Measurements from ENCODE around the gene NCDN.
A peak's percentile ranks its signal among the peaks of the same experiment; 100 is the strongest.

NCDN gene, protein sequence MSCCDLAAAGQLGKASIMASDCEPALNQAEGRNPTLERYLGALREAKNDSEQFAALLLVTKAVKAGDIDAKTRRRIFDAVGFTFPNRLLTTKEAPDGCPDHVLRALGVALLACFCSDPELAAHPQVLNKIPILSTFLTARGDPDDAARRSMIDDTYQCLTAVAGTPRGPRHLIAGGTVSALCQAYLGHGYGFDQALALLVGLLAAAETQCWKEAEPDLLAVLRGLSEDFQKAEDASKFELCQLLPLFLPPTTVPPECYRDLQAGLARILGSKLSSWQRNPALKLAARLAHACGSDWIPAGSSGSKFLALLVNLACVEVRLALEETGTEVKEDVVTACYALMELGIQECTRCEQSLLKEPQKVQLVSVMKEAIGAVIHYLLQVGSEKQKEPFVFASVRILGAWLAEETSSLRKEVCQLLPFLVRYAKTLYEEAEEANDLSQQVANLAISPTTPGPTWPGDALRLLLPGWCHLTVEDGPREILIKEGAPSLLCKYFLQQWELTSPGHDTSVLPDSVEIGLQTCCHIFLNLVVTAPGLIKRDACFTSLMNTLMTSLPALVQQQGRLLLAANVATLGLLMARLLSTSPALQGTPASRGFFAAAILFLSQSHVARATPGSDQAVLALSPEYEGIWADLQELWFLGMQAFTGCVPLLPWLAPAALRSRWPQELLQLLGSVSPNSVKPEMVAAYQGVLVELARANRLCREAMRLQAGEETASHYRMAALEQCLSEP

GRCh38 chr1:35557611-35558373 is at the start of gene NCDN:
Gene NCDN, plus strand, starts transcription at chr1:35557799. Its CDS starts 392 bp downstream, at chr1:35558191.
- peak; percentile 96 to 97 for DNase-seq (ENCODE audit: low read depth in 2 of 2)

DNA sequence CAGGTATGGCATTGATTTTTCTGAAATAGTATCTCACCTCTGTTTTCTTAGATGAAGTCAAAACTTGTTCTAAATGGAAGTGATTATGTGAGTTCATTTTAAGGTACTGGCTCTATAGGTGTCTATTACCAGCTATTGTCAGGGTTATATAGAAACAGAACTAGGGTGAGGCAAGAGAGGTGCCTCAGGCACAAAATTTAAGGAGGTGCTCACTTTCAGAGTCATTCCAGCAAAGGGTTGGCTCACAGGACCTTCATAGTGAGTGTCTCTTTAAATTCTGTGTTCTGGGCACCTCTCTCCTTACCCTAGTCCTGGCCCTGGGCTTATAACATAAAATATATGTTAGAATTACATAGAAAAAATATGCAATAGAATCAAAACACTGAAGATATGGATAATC is 49.7 kb upstream of the NCDN start:
- DNase-seq (ENCODE audit: low read depth in 2 of 2) = no peak

DNA sequence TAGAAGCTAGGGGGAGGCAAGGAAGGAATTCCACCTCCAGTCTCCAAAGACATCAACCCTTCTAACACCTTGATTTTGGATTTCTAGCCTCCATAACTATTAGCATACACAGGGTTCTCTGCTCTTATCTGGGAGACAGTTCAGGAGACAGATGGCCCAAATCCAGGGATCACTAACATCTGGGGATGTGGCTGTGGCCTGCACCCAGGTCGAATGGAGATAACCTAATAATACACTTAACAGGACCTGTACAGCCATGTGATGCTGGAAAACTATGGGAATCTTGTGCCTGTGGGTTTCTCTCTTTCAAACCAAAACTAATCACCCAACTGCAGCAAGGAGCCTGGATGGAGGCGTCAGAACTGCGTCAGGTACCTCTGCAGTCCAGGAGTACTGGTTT is 48.0 kb upstream of the NCDN start:
- no peak for DNase-seq (ENCODE audit: low read depth in 2 of 2)

DNA sequence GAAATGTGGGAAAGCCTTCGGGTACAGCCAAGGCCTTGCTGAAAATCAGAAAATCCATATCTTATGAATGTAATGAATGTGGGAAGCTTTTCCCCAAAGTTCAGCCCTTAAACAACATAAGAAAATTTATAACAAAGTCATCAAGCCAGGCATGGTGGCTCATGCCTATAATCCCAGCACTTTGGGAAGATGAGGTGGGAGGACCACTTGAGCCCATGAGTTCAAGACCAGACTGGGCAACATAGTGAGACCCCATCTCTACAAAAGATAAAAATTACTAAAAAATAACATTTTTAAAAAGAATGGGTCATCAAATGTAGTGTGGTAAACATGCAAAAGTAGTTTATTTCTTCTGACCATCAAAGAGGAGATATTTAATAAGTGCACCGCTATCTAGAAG is 46.3 kb upstream of the NCDN start:
- DNase-seq (ENCODE audit: low read depth in 2 of 2) = no peak

GRCh38 chr1:35518183-35518582 is 39.4 kb upstream of the NCDN start:
- DNase-seq (ENCODE audit: low read depth in 2 of 2) = no peak

DNA sequence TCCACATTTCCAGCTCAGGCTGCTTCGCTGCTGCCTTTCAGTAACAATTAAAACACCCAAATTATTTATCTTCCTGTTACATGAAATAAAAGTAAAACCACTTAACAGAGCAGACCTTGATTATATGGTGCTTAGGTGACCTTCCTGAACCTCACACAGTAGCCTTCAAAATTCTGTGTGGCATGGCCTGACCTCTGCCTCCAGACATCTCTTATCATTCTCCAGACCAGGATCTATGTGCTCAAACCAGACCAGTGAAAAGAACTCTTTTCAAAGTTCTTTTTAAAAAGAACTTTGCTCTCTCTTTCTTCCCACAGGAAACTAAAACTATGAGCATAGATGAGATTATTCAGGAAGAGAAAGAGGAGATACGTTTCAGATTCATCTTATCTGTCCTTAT is 38.2 kb upstream of the NCDN start:
- DNase-seq (ENCODE audit: low read depth in 2 of 2) = no peak

GRCh38 chr1:35524106-35524505 is 33.5 kb upstream of the NCDN start:
- no peak for DNase-seq (ENCODE audit: low read depth in 2 of 2)

GRCh38 chr1:35530168-35530567 is 27.4 kb upstream of the NCDN start:
- DNase-seq (ENCODE audit: low read depth in 2 of 2) = no peak

GRCh38 chr1:35530946-35531345 is 26.7 kb upstream of the NCDN start:
- no peak for DNase-seq (ENCODE audit: low read depth in 2 of 2)

- DNase-seq (ENCODE audit: low read depth in 2 of 2) = no peak
Measured at GRCh38 chr1:35531368-35531767, 26.2 kb upstream of the NCDN start.

- DNase-seq (ENCODE audit: low read depth in 2 of 2) = no peak
Measured at GRCh38 chr1:35532497-35533223, 24.9 kb upstream of the NCDN start.

- no peak for DNase-seq (ENCODE audit: low read depth in 2 of 2)
Measured at GRCh38 chr1:35533586-35533985, 24.0 kb upstream of the NCDN start.

GRCh38 chr1:35535243-35535642 is 22.4 kb upstream of the NCDN start:
- DNase-seq (ENCODE audit: low read depth in 2 of 2) = no peak

DNA sequence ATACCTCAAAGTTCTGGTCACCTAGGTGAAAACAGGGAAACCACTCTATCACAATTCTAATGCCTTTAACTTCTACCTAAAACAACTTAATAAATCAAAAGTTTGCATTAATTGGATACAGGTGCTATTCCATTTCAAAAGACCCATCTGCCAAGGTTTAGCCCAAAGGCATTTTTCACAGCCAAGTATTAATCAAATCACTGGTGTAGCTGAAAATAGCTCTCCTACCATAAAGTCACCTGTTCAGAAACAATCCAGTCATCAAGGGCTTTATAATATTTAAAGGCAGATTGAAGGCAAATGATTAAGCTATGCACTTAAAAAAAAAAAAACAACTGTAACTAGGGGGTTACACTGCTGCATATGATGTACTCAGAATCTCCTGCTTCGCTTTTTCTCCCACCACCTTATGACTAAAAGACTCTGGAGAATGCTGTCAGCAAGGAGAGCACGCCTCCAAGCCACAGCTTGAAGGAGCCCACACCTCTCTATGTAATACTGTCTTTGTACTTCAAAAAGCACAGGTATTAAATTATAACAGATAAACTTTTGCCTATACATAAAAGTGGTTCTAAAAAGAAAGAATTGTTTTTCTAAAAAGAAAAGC is 20.9 kb upstream of the NCDN start:
- no peak for DNase-seq (ENCODE audit: low read depth in 2 of 2)

- no peak for DNase-seq (ENCODE audit: low read depth in 2 of 2)
Measured at GRCh38 chr1:35537806-35538205, 19.8 kb upstream of the NCDN start.

GRCh38 chr1:35539073-35539823 is 18.4 kb upstream of the NCDN start:
- DNase-seq (ENCODE audit: low read depth in 2 of 2) = no peak

DNA sequence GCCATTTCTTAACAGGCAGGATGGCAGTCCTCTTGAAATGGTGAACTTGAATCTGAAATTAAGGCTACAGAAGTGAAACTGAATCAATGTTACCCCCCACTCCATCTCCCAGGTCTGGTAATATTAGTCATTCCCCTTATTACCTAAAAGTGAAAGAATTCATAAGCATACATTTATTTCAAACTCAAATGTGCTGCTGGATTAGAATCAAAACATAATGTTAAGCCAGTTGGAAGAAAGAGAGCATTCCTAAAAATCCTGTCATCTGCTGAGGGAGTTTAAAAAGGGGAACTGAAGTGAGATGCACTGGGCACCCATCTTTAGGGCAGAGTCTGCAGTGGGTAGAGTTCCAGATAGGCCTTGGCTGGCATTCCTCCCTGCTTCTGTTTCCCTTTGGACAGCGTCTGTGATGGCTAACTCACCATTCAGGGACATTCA is 17.8 kb upstream of the NCDN start:
- DNase-seq (ENCODE audit: low read depth in 2 of 2) = no peak

DNA sequence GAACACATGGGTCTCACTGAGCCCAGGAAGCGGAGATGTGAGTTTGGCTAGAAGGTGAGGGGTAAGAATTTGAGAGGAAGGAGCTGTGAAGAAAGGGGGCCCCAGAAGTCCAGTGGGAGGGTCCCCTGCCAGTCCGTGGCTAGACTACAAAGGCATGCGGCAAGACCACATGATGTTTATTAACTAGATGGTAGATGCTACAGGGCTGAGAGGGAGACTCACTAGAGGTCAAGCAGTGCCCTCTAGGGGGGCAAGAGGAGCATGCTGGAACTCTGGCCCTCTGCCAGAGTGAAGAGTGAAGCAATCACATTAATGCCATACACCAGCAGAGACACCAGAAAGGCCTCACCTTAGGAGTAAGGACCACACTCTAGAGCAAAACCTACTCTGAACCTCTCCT is 12.6 kb upstream of the NCDN start:
- DNase-seq (ENCODE audit: low read depth in 2 of 2) = no peak

DNA sequence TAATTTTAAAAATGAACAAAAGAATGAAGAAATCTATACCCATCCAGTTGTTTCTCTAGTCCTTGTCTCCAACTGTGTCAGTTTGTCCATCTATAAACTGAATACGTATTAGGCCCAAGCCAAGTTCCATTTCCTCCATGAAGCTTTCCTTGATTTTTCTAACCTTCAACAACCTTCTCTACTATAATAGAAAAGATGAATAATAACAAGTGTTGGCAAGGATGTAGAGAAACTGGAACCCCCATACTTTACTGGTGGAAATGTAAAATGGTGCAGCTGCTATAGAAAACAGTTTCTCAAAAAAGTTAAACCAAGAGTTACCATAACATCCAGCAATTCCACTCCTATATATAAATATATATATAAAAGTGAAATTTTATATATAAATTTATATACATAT is 11.0 kb upstream of the NCDN start:
- DNase-seq (ENCODE audit: low read depth in 2 of 2) = no peak

DNA sequence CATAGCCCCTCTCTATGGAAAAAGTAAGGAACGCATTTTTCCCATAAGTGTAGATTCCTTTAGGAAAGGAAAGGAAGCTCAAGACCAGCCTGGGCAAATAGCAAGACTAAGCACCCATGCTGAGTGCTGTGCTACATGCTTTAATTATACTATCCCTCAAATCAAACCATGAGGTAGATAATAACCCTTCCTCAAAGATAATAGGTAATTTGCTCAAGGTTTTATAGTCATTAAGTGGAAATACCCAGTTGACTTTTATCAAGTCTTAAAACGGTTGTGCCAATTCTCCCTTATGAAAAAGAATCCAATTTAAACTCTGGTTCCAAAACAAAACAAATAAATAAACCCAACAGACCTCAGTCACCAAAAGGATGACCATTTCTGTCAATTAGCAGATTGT is 3.7 kb upstream of the NCDN start:
- no peak for DNase-seq (ENCODE audit: low read depth in 2 of 2)

All from stimulated activated CD4-positive, alpha-beta T cell treated with anti-CD3 and anti-CD28 coated beads, Interleukin-12 subunit alpha, Interleukin-12 subunit beta, amount 100 ng/mL, for 24 hours (primary cell).